Measurements from ENCODE around the gene CCT7.
"Not testable (repeated sequence)": the region's sequence is repeated elsewhere in the genome, so short reads cannot be mapped to it uniquely, and the experiment has no call there.

CCT7 gene

DNA sequence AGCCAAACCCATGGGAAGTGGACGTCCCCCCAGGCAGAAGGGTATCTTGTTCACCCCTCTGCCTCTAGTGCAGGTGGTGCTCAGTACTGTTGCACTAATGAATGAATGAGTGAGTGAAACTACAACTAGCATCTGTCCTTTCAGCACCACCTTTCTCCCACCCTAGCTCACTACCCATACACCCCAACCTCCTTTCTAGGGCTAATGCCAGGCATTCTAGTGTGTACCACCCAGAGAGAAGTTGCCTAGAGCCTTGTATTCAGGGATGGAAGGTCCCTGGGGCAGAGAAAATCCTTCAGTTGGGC is 22.5 kb downstream of the CCT7 start:
- Histone ChIP-seq H3K4me3 (ENCODE audit: low read depth, low read length) (no peak overlapping the region), H3K4me1 (ENCODE audit: control insufficient read depth, insufficient read depth, low read length) (peaks cover 13% of the 10 kb centered on the region; the same call in 1 of the 2 replicates), H3K27me3 (ENCODE audit: control insufficient read depth, insufficient read depth, low read length) (no peaks in the 10 kb centered on the region), H3K36me3 (ENCODE audit: control insufficient read depth, insufficient read depth, low read length) (peaks cover 46% of the 10 kb centered on the region), H3K9me3 (ENCODE audit: control insufficient read depth, insufficient read depth, low read length) (no peaks in the 10 kb centered on the region), H3K9ac (ENCODE audit: low read depth, low read length) (no peak overlapping the region), H3K27ac (ENCODE audit: low read depth, low read length) (no peak overlapping the region)

DNA sequence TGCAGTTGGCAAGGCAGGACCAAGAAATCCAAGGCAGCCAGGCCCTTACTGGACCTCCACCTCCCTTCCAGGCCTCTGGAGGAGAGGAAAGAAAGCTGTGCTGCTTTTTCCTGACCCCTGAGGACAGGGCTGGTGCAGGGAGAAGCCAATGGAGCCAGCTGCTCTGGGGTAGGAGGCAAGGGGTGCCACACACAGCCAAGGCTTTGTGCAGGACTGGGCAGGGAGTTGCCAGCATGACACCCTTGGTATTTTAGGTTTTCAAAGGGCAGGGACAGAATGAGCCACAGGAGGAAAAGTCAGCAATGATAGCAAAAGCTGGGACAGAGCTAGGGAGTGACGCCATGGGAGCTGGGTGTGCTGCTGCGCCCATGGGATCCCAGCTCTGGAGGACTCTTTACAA is 22.9 kb downstream of the CCT7 start:
- Histone ChIP-seq H3K4me3 (ENCODE audit: low read depth, low read length) (no peak overlapping the region), H3K36me3 (ENCODE audit: control insufficient read depth, insufficient read depth, low read length) (peaks cover 43% of the 10 kb centered on the region), H3K9me3 (ENCODE audit: control insufficient read depth, insufficient read depth, low read length) (no peaks in the 10 kb centered on the region), H3K4me1 (ENCODE audit: control insufficient read depth, insufficient read depth, low read length) (peaks cover 13% of the 10 kb centered on the region; the same call in 1 of the 2 replicates), H3K27me3 (ENCODE audit: control insufficient read depth, insufficient read depth, low read length) (no peaks in the 10 kb centered on the region), H3K9ac (ENCODE audit: low read depth, low read length) (no peak overlapping the region), H3K27ac (ENCODE audit: low read depth, low read length) (no peak overlapping the region)

DNA sequence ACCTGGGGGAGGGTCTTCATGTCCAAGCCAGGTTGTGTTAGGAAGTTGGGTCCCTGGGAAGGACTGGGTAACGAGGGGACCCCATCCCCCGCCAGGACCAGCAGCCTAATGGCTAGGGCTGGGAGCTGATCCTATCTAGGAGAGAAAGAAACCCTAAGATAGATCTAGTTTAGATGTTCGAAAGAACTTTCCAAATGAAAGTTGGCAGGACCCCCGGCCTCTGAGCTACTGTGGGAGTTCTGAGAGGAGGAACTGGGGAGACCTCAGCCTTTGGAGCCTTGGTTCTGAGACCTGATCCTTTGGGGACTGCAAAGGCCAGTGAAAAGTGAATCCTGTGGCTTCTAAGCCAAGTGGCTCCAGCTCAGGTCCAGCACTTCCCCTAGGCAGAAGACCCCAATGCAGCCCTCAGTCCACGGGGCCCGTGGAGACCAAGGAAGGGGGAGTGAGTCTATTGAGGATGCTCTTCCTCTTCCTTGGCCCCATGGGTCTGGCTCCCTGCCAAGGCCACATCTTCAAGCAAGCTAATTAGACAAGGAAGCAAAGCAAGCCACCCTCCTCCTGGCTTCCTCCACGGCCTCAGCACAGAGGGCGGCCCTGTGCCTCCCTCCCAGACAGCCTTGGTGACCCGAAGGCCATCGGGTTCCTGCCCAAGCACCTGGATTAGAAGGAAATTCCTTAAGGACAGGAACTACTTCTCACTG is 23.5 kb downstream of the CCT7 start:
- Histone ChIP-seq H3K4me1 (ENCODE audit: control insufficient read depth, insufficient read depth, low read length) (peaks cover 13% of the 10 kb centered on the region; the same call in 1 of the 2 replicates), H3K9me3 (ENCODE audit: control insufficient read depth, insufficient read depth, low read length) (no peaks in the 10 kb centered on the region), H3K4me3 (ENCODE audit: low read depth, low read length) (no peak overlapping the region), H3K27me3 (ENCODE audit: control insufficient read depth, insufficient read depth, low read length) (no peaks in the 10 kb centered on the region), H3K36me3 (ENCODE audit: control insufficient read depth, insufficient read depth, low read length) (peaks cover 43% of the 10 kb centered on the region), H3K27ac (ENCODE audit: low read depth, low read length) (no peak overlapping the region), H3K9ac (ENCODE audit: low read depth, low read length) (no peak overlapping the region)

GRCh38 chr2:73258186-73258912 is 24.2 kb downstream of the CCT7 start:
- no peaks in the 10 kb centered on the region for H3K27me3 ChIP-seq (ENCODE audit: control insufficient read depth, insufficient read depth, low read length)
- H3K4me3 ChIP-seq (ENCODE audit: low read depth, low read length) = no peak overlapping the region
- peaks cover 13% of the 10 kb centered on the region; the same call in 1 of the 2 replicates for H3K4me1 ChIP-seq (ENCODE audit: control insufficient read depth, insufficient read depth, low read length)
- no peaks in the 10 kb centered on the region for H3K9me3 ChIP-seq (ENCODE audit: control insufficient read depth, insufficient read depth, low read length)
- H3K9ac ChIP-seq (ENCODE audit: low read depth, low read length) = no peak overlapping the region
- no peak overlapping the region for H3K27ac ChIP-seq (ENCODE audit: low read depth, low read length)
- H3K36me3 ChIP-seq (ENCODE audit: control insufficient read depth, insufficient read depth, low read length) = peaks cover 40% of the 10 kb centered on the region

GRCh38 chr2:73258913-73259215 is 24.8 kb downstream of the CCT7 start:
- peaks cover 13% of the 10 kb centered on the region; the same call in 1 of the 2 replicates for H3K4me1 ChIP-seq (ENCODE audit: control insufficient read depth, insufficient read depth, low read length)
- H3K4me3 ChIP-seq (ENCODE audit: low read depth, low read length) = no peak overlapping the region
- peaks cover 40% of the 10 kb centered on the region for H3K36me3 ChIP-seq (ENCODE audit: control insufficient read depth, insufficient read depth, low read length)
- no peaks in the 10 kb centered on the region for H3K9me3 ChIP-seq (ENCODE audit: control insufficient read depth, insufficient read depth, low read length)
- no peaks in the 10 kb centered on the region for H3K27me3 ChIP-seq (ENCODE audit: control insufficient read depth, insufficient read depth, low read length)
- no peak overlapping the region for H3K27ac ChIP-seq (ENCODE audit: low read depth, low read length)
- H3K9ac ChIP-seq (ENCODE audit: low read depth, low read length) = no peak overlapping the region

- Histone ChIP-seq H3K9me3 (ENCODE audit: control insufficient read depth, insufficient read depth, low read length) (no peaks in the 10 kb centered on the region), H3K4me3 (ENCODE audit: low read depth, low read length) (no peak overlapping the region), H3K9ac (ENCODE audit: low read depth, low read length) (no peak overlapping the region), H3K36me3 (ENCODE audit: control insufficient read depth, insufficient read depth, low read length) (peaks cover 38% of the 10 kb centered on the region), H3K27me3 (ENCODE audit: control insufficient read depth, insufficient read depth, low read length) (no peaks in the 10 kb centered on the region), H3K27ac (ENCODE audit: low read depth, low read length) (no peak overlapping the region), H3K4me1 (ENCODE audit: control insufficient read depth, insufficient read depth, low read length) (peaks cover 13% of the 10 kb centered on the region; the same call in 1 of the 2 replicates)
Observed at GRCh38 chr2:73259276-73259675, 25.2 kb downstream of the CCT7 start.

DNA sequence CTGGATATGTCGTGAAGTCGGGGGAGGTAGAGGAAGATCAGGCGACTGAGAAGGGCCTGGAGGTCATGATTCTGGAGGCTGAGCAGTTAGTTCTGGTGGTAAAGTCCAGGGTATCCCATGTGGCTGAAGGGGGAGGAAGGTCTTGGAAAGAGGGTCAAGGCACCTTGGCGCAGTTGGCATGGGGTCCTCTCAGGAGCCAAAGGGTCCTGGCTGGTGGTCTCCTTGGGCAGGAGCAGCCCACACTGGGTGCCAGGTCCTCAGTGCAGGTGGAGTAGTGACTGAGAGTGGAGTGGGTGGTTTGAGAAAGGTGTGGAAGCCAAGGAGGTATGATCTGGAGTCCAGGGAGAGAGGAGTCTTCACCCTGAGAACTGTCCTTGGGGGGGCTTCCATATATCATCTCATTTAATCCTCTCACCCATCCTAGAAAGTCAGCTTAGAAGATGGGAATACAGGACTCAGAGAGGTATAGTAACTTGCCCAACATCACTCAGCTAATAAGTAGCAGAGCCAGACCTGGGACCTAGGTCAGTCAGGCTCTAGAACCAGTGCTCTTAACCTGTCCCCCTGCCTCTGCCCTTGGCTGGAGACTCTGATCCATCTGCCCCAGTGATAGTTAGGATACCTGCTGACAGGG is 25.7 kb downstream of the CCT7 start:
- Histone ChIP-seq H3K4me3 (ENCODE audit: low read depth, low read length) (no peak overlapping the region), H3K4me1 (ENCODE audit: control insufficient read depth, insufficient read depth, low read length) (peaks cover 13% of the 10 kb centered on the region; the same call in 1 of the 2 replicates), H3K9me3 (ENCODE audit: control insufficient read depth, insufficient read depth, low read length) (no peaks in the 10 kb centered on the region), H3K27me3 (ENCODE audit: control insufficient read depth, insufficient read depth, low read length) (no peaks in the 10 kb centered on the region), H3K36me3 (ENCODE audit: control insufficient read depth, insufficient read depth, low read length) (peaks cover 33% of the 10 kb centered on the region), H3K27ac (ENCODE audit: low read depth, low read length) (no peak overlapping the region), H3K9ac (ENCODE audit: low read depth, low read length) (no peak overlapping the region)

DNA sequence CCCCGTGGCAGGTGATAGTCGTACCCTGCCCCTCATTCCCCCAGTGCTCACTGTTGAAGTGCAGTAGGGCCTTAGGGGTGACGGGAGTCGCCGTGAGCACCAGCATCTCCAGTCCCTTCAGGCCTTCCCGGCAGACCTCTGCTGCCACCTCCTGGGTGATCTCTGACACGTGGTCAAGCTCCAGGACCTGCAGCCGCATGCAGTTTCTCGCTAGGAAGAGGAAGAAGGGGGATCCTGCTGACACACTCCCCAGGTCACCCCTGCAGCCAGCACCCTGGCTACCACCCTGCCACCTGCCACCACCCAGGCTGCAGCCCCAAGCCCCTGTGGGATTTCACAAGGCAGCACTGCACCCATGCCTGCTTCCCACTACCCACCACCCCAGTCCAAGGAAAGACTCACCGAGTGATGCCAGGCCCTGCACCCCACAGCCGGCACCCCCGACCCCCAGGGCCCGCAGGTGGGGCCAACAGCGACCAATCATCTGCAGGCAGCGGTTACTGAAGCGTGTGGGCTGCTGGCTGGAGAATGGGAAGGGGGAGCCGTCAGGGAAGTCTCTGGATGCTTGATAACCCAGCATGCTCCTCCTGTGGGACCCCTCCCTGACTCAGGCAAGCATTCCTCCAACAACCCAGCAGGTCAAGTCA is 26.4 kb downstream of the CCT7 start:
- H3K4me1 ChIP-seq (ENCODE audit: control insufficient read depth, insufficient read depth, low read length) = peaks cover 11% of the 10 kb centered on the region; the same call in 1 of the 2 replicates
- peaks cover 33% of the 10 kb centered on the region for H3K36me3 ChIP-seq (ENCODE audit: control insufficient read depth, insufficient read depth, low read length)
- H3K27ac ChIP-seq (ENCODE audit: low read depth, low read length) = no peak overlapping the region
- no peak overlapping the region for H3K4me3 ChIP-seq (ENCODE audit: low read depth, low read length)
- no peaks in the 10 kb centered on the region for H3K27me3 ChIP-seq (ENCODE audit: control insufficient read depth, insufficient read depth, low read length)
- H3K9me3 ChIP-seq (ENCODE audit: control insufficient read depth, insufficient read depth, low read length) = no peaks in the 10 kb centered on the region
- no peak overlapping the region for H3K9ac ChIP-seq (ENCODE audit: low read depth, low read length)

DNA sequence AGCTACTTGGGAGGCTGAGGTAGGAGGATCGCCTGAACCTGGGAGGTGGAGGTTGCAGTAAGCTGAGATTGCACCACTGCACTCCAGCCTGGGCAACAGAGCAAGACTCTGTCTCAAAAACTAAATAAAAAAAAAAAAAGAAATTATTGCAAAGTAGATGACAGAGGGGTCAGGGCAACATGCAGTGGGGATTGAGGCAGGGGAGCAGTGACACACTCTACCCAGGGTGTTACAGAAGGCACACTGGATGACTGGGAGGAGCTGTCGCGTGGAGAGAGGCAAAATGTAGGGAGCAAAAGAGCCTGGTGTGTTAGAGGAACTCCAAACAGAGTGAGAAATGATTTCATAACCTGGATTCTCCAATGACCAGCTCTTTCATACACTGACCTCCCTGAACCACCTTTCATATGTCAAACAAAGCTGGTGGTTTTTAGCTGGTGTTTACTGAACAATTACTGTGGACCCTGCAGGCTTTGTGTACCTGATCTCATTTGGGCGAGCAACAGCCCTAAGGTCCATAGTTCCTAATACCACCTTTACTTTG is 28.1 kb downstream of the CCT7 start:
- H3K4me3 ChIP-seq (ENCODE audit: low read depth, low read length) = no peak overlapping the region
- peaks cover 4% of the 10 kb centered on the region; the same call in 1 of the 2 replicates for H3K4me1 ChIP-seq (ENCODE audit: control insufficient read depth, insufficient read depth, low read length)
- H3K9me3 ChIP-seq (ENCODE audit: control insufficient read depth, insufficient read depth, low read length) = no peaks in the 10 kb centered on the region

DNA sequence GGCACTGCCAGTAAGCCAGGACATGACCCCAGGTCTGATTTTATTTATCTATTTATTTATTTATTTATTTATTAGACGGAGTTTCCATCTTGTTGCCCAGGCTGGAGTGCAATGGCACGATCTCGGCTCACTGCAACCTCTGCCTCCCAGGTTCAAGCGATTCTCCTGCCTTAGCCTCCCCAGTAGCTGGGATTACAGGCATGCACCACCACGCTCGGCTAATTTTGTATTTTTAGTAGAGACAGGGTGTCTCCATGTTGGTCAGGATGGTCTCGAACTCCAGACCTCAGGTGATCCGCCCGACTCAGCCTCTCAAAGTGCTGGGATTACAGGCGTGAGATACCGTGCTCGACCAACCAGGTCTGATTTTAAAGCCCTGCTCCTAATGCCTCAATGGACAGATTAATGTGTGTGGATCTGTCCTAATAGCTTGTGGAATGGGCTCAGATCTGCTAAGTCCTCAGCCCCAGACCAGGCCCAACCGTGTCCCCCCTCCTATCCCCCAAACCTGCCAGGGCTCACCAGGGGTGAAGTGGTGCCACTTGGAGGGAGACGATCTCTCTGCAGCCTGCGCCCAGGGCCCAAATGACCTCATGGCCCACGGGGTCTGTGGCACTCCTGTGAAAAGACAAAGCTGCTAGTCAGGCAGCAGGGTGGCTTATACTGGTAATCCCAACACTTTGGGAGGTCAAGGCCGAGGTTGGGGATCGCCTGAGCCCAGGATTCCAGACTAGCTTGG is 28.8 kb downstream of the CCT7 start:
- H3K9ac ChIP-seq (ENCODE audit: low read depth, low read length); H3K9me3 ChIP-seq (ENCODE audit: control insufficient read depth, insufficient read depth, low read length); H3K4me1 ChIP-seq (ENCODE audit: control insufficient read depth, insufficient read depth, low read length); H3K27me3 ChIP-seq (ENCODE audit: control insufficient read depth, insufficient read depth, low read length); H3K4me3 ChIP-seq (ENCODE audit: low read depth, low read length); H3K27ac ChIP-seq (ENCODE audit: low read depth, low read length): not testable (repeated sequence)
- H3K36me3 ChIP-seq (ENCODE audit: control insufficient read depth, insufficient read depth, low read length) = peaks cover 33% of the 10 kb centered on the region

More for the DNA sequence above, 28.1 kb downstream of the CCT7 start:
- Histone ChIP-seq H3K27ac (ENCODE audit: low read depth, low read length) (no peak overlapping the region), H3K9ac (ENCODE audit: low read depth, low read length) (no peak overlapping the region), H3K36me3 (ENCODE audit: control insufficient read depth, insufficient read depth, low read length) (peaks cover 33% of the 10 kb centered on the region), H3K27me3 (ENCODE audit: control insufficient read depth, insufficient read depth, low read length) (peaks cover 2% of the 10 kb centered on the region)
